22Rv1 (cell line): Measurements from ENCODE around the gene SH3BP4.

ENCODE experiments used
- ZFX ChIP-seq: fragments of 450-650 bp; IDR thresholded peaks from 2 replicates; pipeline ENCODE4 v1.6.1; 2017; ENCODE audit warnings: antibody characterized with exemption, borderline replicate concordance
- TF ChIP-seq, protein P1 (sequence below): fragments of 450-650 bp; IDR thresholded peaks from 2 replicates; pipeline ENCODE4 v1.5.1; 2017; ENCODE audit warnings: mild to moderate bottlenecking

DNA sequence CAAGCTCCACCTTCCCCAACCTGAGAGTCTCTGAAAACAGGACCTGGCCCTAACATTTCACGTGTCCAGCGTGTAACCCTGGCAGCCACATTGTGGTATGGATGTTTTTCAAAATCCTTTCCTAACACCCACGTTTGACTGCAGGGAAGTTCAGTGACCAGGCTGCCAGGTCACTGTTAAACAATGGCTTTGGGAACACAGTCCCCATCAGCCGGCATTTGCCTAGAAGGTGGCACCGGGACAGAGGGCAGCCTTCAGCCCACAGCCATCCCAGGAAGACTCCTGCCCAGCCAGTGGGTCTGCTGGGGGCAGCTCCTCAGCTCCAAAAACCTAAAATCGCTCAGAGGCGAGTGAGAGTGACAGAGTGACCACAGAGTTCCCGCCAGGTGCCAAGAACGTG lies 140.2 kb downstream of the SH3BP4 start:
- TF ChIP-seq, protein P1, sequence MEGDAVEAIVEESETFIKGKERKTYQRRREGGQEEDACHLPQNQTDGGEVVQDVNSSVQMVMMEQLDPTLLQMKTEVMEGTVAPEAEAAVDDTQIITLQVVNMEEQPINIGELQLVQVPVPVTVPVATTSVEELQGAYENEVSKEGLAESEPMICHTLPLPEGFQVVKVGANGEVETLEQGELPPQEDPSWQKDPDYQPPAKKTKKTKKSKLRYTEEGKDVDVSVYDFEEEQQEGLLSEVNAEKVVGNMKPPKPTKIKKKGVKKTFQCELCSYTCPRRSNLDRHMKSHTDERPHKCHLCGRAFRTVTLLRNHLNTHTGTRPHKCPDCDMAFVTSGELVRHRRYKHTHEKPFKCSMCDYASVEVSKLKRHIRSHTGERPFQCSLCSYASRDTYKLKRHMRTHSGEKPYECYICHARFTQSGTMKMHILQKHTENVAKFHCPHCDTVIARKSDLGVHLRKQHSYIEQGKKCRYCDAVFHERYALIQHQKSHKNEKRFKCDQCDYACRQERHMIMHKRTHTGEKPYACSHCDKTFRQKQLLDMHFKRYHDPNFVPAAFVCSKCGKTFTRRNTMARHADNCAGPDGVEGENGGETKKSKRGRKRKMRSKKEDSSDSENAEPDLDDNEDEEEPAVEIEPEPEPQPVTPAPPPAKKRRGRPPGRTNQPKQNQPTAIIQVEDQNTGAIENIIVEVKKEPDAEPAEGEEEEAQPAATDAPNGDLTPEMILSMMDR, result no peak
- TF ChIP-seq ZFX, result no peak
